ENCODE results near the gene CTXN3.
"Not testable (repeated sequence)": the region's sequence is repeated elsewhere in the genome, so short reads cannot be mapped to it uniquely, and the experiment has no call there.

Gene CTXN3

GRCh38 chr5:127652952-127653611 lies 4.2 kb downstream of the CTXN3 start:
- no peak for DNase-seq

DNA sequence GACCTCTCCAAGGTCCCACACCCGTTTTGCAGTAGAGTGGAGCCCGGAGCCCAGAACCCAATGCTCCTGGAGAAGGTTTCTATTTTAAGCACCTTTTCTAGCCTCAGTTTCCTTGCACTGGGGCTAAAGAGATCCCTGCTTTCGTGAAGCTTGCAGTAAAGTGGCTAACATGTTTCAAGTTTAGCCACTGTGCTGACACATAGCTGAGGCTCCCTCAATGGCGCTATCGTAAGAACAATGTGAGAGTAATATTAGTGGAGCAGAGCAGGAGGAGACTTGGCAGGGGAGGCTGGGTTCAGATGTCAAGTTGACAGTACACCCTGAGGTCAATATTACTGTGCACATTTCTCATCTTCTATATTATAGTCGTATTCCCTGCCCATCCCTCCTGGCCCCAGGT lies 7.9 kb downstream of the CTXN3 start:
- no peak for DNase-seq

- DNase-seq: no peak
Observed at GRCh38 chr5:127660047-127660733, 11.3 kb downstream of the CTXN3 start.

GRCh38 chr5:127664093-127664492 lies 15.2 kb downstream of the CTXN3 start:
- DNase-seq: no peak

DNA sequence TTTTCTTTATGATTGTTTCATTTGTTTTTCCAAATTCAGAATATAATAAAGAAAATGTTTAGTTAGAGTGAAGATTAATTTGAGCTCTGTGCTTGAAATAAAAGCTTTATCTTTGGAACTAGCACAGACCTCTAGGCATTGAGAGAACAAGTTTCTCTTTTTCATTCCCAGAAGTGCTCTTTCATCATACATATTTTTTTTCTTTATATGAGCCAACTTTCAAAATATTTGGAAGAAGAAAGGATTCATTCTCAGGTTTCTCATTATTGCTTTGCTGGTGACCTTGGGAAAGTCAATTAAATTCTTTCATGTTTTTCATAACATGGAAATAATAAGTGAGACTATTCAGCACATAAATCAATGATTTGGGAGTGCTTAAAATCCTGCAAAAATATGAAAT lies 16.8 kb downstream of the CTXN3 start:
- DNase-seq: no peak

- no peak for DNase-seq
Observed at GRCh38 chr5:127666043-127666716, 17.3 kb downstream of the CTXN3 start.

- DNase-seq: no peak
Observed at GRCh38 chr5:127667926-127668325, 19.0 kb downstream of the CTXN3 start.

- no peak for DNase-seq
Observed at GRCh38 chr5:127671218-127671617, 22.3 kb downstream of the CTXN3 start.

GRCh38 chr5:127673117-127673800 lies 24.4 kb downstream of the CTXN3 start:
- no peak for DNase-seq

- DNase-seq: not testable (repeated sequence)
Observed at GRCh38 chr5:127676951-127677350, 28.1 kb downstream of the CTXN3 start.

DNA sequence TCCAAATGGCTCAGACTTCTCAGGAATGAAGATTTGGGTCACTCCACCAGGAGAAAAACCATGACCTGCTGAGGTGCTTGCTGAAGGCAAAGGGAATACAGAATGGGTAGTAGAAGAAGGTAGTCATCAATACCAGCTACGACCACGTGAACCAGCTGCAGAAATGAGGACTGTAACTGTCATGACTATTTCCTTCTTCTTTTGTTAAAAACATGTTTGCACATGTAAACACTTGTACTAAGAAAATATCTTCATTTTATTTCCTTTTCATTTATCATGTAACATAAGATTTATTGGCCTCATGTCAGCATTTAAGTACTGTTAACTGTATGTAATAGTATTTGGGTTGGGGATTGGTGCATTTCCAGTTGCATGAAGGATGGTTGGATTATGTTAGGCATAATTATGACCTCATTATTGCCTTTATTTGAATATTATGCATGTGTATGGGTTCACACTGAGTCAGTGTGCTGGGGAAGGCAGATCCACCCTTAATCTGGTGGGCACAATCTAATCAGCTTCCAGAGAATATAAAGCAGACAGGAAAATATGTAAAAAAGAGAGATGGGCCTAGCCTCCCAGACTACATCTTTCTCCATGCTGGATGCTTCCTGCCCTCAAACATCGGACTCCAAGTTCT lies 30.9 kb downstream of the CTXN3 start:
- not testable (repeated sequence) for DNase-seq

GRCh38 chr5:127680595-127680994 lies 31.7 kb downstream of the CTXN3 start:
- DNase-seq: no peak

DNA sequence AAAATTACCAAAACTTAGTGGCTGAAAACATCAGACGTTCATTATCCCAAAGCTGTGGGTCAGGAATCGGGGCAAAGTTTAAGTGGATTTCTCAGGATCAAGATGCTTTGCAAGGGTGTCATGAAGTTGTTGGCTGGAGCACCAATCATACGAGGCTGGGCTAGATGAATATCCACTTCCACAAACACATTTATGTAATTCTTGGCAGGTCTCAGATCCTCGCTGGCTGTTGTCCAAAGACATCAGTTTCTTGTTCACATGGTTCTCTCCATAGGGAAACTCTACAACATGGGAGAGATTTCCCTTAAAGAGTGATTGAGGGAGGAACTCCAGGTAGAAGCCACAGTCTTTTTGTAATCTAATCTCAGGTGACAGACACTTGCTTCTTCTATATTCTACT lies 34.1 kb downstream of the CTXN3 start:
- no peak for DNase-seq

- no peak for DNase-seq
Observed at GRCh38 chr5:127684726-127685467, 36.0 kb downstream of the CTXN3 start.

- DNase-seq: no peak
Observed at GRCh38 chr5:127685662-127686061, 36.8 kb downstream of the CTXN3 start.

GRCh38 chr5:127686424-127686823 lies 37.5 kb downstream of the CTXN3 start:
- no peak for DNase-seq

GRCh38 chr5:127694518-127695171 lies 45.8 kb downstream of the CTXN3 start:
- DNase-seq: no peak

- DNase-seq: no peak
Observed at GRCh38 chr5:127695346-127695745, 46.5 kb downstream of the CTXN3 start.

DNA sequence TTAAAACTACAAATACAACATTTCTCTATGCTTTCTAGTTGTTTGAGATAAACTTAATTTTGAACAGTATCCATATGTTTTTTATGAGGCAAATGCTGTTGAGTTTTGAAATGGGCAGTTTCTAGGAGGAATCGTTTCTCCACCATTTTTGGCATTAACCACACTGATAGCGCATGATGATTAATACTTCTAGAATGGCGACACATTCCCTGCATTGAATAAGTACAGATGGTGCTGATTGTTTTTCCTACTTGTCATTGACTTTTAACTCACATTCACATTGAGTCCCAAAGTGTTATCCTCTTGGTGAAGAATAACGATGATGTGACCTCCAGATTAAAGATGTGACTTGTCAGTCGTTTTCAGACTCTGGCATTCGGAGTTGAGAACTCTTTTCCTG lies 47.8 kb downstream of the CTXN3 start:
- no peak for DNase-seq

- no peak for DNase-seq
Observed at GRCh38 chr5:127697894-127698600, 49.2 kb downstream of the CTXN3 start.

DNA sequence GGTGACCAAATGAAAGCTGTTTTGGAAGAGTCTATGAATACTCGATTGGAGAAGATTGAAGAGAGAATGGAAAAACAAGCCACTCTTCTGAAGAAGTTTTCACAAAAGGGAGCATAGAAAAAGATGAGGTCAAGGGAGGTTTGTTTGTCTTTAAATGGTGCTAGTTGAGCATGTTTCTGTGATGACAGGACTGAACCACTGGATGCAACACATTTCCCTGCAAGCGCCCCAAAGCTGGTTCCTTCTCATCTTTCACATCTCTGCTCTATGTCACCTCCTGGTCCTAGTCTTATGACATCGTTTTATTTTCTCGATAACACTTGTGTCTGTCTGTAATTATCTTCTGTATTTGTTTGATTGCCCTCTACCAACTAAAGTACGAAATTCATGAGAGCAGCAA lies 50.5 kb downstream of the CTXN3 start:
- DNase-seq: no peak
